Posterior vena cava (tissue), 2 donors: ENCODE results near the gene MICU2. TPM values are rescaled to one million over a fixed set of nuclear protein-coding genes. Genes with fewer than 3 reads are reported as not detected.
A peak's percentile ranks its signal among the peaks of the same experiment; 100 is the strongest.

Experiments used
- DNase-seq: peaks from one replicate; pipeline ENCODE4 v3.0.0-alpha.2; 2020; ENCODE audit warnings: low spot score
- intact Hi-C, 2 donors: fragments of 100-400 bp; cut with DNase I; formaldehyde crosslinking; loops; one replicate each; pipeline versions ENCODE4 v1.14.1 to v1.14.2; 2022 to 2023
- total RNA-seq, 2 donors: library from RNA; stranded (reverse); fragmentation: NEBNext Ultra II Directional; extraction: Animal tissue kit (Norgen Biotek cat#: 25700); gene quantifications; one replicate each; pipeline ENCODE4 v1.2.1, GENCODE V29; 2021
- donor health status: DM: yes; HTN: yes; CAD: no.
- donor health status: DM: yes; HTN: yes; CAD: no.

MICU2 gene
- total RNA-seq, 2 donors from 2014 or later, result 26.7 to 33.7 TPM

DNA sequence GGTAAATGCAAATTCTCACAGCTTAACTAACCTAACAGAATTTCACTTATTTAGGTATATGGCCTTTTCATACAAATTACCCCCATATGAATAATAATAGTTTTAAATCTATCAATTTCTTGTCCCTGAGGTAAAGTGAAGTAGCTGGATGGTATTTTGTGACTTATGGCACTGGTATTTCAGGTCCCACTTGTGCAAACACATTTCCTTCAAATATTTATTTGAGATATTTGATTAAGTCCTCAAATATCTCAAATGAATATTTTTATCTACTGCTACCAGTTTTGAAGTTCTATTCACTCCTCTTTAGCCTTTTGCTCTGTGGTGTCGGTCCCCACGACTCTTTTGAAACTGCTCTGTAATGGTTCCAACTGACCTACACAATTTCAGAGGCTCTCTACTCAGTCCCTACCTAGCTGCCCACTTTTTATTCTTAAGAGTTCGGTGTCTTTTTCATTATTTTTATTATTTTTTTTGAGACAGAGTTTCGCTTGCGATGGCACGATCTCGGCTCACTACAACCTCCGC, 85.3 kb downstream of the MICU2 start:
- intact Hi-C loops, result no loop called here
- DNase-seq, result no peak

DNA sequence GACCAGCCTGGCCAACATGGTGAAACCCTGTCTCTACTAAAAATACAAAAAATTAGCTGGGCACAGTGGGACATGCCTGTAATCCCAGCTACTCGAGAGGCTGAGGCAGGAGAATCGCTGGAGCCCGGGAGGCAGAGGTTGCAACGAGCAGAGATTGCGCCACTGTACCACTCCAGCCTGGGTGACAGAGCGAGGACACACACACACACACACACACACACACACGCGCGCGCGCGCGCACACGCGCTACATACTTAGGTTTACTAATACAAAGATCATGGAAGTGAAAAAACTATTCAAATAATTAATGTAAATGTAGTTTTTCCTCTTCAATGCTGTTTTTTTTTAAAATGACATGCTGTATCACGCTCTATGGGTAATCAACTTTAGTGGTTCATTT, 86.4 kb downstream of the MICU2 start:
- no peak for DNase-seq
- intact Hi-C loops, result no loop called here

DNA sequence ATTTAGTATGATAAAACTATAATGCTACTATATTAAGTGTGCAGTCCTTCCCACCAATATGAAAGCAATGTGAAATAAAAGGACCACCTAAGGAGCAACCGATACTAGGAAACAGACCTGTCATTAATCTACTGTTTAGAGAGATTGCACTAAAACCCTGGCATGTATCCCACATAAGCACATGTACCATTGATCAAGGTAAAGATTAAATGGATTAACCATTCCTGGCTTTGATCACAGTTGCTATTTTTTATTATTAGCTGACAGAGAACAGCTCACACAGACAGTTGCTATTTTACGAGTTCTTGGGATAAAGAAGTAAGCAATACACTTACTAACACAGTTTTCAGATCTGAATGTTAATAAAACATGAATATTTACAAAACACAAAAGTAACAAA, 87.2 kb downstream of the MICU2 start:
- DNase-seq, result no peak
- intact Hi-C loops, result no loop called here

DNA sequence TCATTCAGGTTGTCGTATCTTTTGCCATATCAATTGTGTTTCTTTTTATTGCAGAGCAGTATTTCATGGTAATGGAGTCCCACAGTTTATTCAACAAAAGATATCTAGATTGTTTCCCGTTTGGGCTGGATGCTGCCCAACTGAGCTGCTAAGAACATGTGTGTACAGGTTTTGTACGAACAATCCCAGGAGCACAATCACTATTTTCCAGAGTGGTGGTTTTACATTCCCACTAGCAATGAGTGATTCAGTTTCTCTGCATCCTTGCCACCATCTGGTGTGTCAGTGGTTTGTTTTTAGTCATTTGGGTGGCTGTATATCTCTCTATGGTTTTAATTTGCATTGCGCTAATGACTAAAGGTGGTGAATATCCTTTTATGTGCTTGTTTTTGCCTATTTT, 92.1 kb downstream of the MICU2 start:
- intact Hi-C loops, result no loop called here
- no peak for DNase-seq

DNA sequence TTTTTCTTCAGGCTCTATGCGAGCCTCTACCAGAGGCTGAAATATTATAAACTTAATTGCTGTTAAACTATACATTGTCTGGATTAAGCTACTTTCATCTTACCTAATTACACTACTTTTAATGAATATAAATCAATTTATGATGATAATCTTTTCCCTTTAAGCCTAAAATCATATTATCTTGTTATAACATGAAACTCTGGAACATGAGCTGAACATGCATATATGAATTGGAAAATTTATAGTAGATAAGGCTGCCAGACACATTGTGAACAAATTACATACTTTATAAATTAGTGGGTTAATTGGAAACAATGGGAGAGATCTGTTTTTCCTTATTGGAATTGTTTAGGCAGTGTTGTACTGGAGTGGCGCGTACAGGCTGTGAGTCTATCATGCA, 99.6 kb downstream of the MICU2 start:
- no peak for DNase-seq
- intact Hi-C loops, result no loop called here

DNA sequence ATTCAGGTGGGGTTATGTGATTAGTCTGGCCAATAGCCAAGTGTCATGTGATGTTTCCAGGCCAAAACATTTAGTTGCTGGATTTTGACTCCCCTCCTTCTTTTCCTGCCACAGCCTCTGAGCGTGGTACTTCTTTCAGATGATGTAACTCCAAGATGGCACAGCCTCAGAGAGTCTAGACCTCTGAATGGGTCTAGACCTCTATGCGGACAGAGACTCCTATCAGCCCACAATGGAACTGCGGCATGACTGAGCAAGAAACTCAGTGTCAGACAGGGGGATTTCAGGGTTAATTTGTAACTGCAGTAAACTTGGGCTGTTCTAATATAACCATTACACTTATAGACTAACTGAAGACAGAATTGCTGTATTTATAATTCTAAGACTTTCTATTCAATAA, 102.3 kb downstream of the MICU2 start:
- intact Hi-C loops, result no loop called here
- DNase-seq, result no peak

DNA sequence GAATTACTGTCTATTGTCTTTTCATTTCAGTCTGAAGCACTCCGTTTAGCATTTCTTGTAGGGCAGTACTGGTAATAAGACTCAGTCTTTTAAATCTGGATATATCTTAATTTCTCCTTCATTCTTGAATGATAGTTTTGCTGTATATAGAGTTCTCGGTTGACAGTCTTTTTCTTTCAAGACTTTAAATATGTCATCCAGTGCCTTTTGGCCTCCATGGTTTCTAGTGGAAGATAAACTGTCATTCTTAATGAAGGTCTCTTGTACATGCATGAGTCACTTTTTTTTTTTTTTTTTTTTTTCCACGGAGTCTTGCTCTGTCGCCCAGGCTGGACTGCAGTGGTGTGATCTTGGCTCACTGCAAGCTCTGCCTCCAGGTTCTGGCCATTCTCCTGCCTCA, 117.6 kb downstream of the MICU2 start:
- DNase-seq, result no peak
- intact Hi-C loops, result loop anchor here in 1 of 2 donors (10.0 kb wide), 1 partner anchor 532 kb away; no protein-coding TSS in a partner anchor

DNA sequence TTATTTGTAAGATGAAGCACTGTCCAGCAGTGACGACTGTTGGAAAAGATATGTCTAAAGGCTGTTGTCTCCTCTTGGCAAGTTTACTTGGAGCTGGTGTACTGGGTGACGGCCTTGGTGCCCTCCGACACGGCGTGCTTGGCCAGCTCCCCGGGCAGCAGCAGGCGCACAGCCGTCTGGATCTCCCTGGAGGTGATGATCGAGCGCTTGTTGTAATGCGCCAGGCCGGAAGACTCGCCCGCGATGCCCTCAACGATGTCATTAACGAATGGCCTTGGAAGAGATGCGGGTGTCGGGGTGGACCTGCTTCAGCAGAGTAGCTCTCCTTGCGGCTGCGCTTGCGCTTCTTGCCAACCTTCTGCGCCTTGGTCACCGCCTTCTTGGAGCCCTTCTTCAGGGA, 120.2 kb downstream of the MICU2 start:
- intact Hi-C loops, result loop anchor here in 1 of 2 donors (10.0 kb wide), 1 partner anchor 529 kb away; no protein-coding TSS in a partner anchor
- no peak for DNase-seq

DNA sequence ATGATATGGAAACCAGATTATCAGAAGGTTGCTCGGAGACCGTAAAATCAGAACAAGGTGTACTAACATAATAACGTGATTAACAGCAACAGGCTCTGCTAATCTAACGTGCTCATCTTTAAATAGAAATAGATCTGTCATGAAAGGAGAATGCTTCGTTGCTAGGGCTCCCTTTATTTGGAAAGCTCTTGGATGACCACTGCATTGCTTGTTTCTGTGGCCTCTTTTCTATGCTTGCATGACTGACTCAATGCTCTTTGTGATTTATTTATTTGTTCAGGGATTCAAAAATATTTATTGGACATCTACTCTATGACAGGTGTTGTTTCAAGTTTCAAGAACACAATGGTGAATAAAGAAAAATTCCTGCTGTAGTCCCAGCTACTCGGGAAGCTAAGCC, 122.6 kb downstream of the MICU2 start:
- intact Hi-C loops, result loop anchor here in 1 of 2 donors (10.0 kb wide), 1 partner anchor 527 kb away; no protein-coding TSS in a partner anchor
- no peak for DNase-seq

DNA sequence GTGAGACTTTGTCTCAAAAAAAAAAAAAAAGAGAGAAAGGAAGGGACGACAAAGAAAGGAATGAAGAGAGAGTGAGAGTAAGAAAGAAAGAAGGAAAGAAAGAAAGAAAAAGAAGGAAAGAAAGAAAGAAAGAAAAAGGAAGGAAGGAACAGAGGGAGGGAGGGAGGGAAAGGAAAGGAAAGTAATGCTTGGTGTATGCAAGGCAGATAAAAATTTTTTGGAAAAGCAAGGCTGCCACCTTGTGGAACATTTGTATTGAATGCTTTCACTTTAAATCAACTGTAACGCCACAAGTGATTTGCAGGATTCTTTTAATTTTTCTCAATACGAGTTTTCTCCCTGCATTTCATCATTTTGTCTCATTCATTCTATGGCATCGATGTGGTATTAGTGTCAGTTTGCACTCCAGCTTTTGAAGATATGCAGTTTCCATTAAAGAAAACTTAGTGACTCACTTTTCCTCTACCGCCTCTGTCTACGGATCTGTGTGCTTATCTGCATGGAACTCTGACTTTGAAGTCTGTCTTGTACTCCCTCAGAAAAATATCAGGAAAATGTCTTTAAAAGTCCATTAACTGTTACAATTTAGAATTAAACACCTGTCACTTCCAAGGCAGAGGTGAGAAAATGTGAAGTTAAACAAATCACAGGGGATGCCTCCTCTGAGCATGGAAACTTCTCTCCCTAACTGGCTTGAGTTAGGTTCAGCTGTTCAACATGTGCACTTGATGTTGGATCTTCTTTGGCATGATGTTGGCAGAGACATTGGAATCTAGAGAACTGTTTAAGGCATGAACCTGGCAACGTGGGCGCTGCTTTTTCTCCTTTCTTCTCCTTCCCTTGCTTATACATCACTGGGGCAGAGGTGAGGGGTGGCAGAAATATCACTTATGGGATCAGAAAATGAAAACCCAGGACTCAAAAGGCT, 124.8 kb downstream of the MICU2 start:
- DNase-seq, result no peak
- intact Hi-C loops, result loop anchor here in 1 of 2 donors (10.0 kb wide), 1 partner anchor 364 kb away; no protein-coding TSS in a partner anchor

DNA sequence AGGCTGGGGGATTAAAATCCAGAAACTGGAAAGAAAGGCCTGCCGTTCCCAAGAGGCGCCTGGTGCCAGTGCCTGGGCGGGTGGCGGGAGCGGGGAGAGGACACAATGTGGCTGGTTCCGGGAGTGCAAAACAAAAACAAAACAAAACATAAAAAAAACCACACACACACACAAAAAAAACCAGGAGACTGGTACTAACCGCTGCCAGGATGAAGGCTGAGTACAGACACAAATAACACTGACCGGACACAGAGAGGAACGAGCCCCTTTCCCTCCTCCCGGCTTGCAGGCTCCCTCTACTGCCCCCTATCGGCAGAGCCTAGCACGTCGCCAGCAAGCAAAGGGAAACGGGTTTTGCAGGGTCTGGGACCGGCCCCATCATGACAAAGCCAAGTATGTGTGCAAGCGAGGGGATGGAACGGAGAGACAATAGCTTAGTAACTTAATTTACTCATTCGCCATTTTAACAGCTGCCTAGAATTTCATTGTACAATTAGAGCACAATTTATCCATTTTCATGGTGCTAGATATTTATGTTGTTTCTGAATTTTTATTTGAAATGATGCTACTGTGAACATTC, 127.0 kb downstream of the MICU2 start:
- intact Hi-C loops, result loop anchor here in 1 of 2 donors (10.0 kb wide), 1 partner anchor 362 kb away; no protein-coding TSS in a partner anchor
- DNase-seq, result peak; percentile 93

DNA sequence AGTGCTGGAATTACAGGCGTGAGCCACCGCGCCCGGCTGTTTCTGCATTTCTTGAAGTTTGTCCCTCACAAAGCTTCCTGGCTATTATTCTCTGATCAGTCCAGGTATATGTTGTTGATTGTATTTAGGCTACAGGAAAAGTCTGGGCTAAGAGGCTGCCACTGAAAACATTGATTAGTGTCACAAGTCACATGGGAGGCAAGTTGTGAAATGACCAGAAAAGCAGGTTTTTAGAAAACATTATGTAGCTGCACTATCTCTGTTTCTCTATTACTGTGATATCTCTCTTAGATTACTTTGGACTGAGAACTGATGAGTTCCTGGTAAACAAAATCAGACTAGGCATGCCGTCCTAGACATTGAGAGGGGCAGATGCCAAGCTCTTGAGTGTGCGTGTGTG, 128.9 kb downstream of the MICU2 start:
- no peak for DNase-seq
- intact Hi-C loops, result loop anchor here in 1 of 2 donors (10.0 kb wide), 1 partner anchor 360 kb away; no protein-coding TSS in a partner anchor

DNA sequence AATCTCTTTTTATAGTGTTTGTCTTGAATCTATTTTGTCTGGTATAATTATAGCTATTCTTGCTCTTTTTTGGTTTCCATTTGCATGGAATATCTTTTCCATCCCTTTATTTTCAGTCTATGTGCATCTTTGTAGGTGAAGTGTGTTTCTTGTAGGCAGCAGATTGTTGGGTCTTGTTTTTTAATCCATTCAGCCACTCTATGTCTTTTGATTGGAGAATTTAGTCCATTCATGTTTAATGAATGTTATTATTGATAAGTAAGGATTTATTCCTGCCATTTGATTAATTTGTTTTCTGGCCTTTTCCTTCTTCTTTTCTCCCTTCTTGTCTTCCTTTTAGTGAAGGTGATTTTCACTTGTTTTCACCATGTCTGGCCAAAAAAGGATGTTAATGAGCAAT, 133.2 kb downstream of the MICU2 start:
- DNase-seq, result no peak
- intact Hi-C loops, result loop anchor here in 1 of 2 donors (10.0 kb wide), 1 partner anchor 356 kb away; no protein-coding TSS in a partner anchor

DNA sequence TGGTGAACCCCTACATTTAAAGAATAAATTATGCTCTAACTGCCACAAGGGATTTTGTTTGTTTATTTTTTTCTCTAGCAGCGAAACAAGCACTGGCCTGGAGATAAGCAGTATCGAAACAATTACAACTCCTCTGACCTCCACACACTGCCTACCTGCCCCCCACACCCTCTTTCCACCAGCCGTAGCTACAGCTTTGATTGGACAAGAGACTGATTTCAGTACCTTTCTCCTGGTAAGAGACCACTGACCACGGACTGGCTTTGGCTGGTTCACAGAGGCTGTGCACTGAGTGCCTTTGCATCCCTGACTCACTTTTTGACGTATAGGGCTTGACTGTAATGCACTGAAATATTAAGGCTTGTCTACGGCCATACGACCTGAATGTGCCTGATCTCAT, 137.4 kb downstream of the MICU2 start:
- intact Hi-C loops, result loop anchor here in 1 of 2 donors (1.0 kb wide), 1 partner anchor 22 kb away; no protein-coding TSS in a partner anchor
- no peak for DNase-seq

DNA sequence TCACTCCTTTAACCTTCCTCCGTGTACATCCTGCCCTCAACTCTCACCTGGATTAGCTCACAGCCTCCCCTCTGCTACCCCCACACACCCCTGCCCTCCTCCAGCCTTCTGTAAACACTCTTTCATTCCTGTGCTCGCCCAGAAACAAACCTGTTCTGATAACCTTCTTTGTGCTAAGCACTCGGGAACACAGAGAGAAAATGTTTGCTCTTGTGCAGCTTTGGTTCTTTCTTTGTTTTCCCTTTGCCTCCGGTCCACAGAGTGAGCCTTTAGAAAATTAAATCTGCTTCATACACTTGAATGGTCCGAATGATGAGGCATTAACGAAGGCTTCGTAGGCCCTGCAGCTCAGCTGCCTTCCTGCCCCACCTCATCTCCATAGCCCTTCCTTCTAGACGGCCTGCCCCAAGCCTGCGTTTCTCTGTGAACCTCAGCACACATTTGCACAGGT, 138.2 kb downstream of the MICU2 start:
- no peak for DNase-seq
- intact Hi-C loops, result loop anchor here in 1 of 2 donors (1.0 kb wide), 1 partner anchor 23 kb away; no protein-coding TSS in a partner anchor

DNA sequence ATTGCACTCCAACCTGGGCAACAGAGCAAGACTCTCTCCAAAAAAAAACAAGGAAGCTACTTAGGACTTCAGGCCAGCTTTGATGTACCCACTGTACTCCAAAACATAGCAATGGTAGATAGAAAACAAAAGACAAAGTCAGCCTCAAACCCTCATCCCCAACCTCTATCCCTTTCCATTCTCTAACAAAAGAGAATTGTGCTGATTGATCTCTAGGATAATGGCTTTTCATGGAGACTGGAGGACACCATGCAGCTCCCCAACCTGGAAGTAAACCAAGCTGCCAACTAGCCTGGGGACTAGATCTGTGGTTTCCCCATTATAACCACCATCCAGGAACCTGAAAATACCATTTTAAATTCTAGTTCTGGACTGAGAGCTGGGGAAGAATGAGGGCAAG, 140.5 kb downstream of the MICU2 start:
- intact Hi-C loops, result no loop called here
- no peak for DNase-seq

DNA sequence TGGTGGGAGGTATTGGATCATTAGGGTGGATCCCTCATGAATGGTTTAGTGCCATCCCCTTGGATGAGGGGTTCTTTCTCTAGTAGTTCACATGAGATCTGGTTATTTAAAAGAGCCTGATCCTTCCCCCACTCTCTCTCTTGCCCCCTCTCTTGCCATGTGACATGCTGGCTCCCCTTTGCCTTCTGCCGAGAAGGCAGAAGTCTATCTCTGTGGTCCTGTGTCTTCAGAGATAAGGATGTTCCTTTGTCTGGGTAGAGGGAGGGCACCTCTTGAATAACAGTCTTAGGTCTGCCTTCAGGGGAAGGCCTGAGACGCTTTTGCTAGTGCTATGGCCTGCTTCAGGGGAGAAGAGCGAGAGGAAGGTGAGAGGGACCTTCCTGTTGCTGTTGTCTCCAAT, 142.8 kb downstream of the MICU2 start:
- no peak for DNase-seq
- intact Hi-C loops, result no loop called here

DNA sequence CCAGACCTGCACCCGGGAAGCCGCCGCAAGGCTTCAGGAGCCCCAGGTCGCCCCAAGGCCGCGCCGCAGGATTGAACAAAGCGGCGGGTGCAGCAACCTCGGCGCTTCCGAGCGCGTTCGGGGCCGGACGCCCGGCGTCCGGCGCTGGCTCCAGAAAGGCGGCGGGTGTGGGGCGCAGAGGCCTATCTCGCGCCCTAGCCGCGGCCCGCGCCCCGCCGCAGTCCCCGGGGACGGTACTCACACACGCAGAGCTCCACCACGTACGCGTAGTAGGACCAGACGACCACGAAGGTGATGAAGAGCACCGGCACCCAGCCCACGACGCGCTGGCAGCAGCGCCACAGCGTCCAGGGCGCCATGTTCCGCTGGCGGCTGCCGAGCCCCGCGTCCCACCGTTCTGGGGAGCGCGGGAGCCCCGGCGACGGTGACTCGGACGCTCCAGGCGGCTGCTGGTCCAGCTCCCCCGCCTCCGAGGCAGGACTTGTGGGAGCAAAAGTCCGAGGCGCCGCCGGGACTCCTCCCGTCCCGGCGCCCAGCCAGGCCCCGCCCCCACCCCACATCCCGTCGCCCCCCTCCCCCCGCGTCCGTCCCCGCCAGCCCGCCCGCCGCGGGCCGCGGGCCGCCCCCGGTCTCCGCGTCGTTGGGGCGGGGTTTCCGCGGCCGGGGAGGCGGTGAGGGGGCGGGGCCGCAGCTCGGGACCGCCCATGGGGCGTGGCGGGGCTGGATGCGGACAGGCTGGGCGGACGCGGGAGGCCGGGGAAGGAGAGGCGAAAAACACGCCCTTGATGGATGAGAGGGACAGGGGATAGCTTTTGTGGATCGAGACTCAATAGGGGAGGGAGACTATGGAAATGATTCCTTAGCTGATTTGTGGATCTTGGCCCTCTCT, 144.9 kb downstream of the MICU2 start, which contains the start of gene ZDHHC20:
ZDHHC20 (minus strand) TSS at position 491 of the 889 bp plus-strand sequence; CDS start at position 359, 132 bp downstream.
- intact Hi-C loops, result no loop called here

DNA sequence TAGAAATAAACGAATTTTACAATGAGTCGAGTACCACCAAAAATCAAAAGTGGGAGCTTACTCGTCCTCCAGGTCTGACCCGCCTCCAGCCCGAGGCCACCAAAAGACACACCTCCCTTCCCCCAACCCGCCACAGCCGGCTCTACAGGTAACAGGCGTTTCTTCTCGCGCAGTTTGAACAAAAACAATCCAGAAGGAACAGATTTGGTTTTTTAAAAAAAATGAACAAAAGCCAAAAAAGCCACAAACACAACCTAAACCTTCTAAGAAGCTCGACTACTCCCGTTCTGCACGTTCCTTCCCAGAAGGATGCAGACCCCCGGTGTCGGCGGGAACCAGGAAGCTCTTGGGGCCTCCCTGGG, 145.5 kb downstream of the MICU2 start:
- intact Hi-C loops, result no loop called here
- no peak for DNase-seq

More for the DNA sequence above, 144.9 kb downstream of the MICU2 start, which contains the start of gene ZDHHC20:
- DNase-seq, result peak; percentile 97
